MV-4-11 (cell line): ENCODE measurements around the gene UQCR10.

Source experiments
- DNase-seq: peaks from one replicate; lab custom pipeline; 2025; lab: John Stamatoyannopoulos, UW

Gene UQCR10

DNA sequence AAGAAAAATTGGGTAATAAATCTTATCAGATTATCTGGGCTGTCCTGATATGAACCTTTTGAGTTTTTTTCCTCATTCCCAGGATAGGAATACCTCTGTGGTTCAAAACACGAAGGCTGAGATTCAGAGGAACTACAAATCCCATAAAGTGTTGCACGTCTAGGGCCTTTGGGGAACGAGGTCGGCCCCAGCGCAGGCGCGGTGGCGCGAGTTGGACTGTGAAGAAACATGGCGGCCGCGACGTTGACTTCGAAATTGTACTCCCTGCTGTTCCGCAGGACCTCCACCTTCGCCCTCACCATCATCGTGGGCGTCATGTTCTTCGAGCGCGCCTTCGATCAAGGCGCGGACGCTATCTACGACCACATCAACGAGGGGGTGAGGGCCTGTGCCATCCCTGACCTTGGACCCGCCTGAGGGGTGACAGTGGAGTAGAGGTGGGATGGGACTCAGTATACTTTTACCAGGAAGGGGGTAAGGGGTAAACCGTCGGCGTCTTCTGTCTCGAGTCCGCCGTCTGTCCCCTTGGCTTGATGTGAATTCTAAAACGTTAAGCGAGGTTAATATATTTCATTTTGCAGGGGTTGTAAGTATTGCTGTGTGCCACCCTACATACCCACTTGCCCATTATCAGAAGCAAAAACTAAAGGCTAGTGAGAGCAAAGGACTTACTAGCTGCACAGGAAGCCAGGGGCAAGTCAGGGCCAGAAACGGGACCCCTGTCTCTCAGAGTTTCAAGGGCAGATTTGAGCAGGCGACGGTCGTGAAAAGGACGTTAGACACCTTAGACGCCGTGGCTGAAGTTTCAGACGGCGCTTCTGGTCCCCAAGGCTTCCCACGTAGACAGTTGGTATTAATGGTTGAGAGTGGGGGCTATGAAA lies at the start of gene UQCR10:
Gene UQCR10, plus strand, starts transcription at position 199 of the 881 bp plus-strand sequence. Its CDS starts 30 bp downstream, at position 229.
- peak; percentile 91 for DNase-seq

DNA sequence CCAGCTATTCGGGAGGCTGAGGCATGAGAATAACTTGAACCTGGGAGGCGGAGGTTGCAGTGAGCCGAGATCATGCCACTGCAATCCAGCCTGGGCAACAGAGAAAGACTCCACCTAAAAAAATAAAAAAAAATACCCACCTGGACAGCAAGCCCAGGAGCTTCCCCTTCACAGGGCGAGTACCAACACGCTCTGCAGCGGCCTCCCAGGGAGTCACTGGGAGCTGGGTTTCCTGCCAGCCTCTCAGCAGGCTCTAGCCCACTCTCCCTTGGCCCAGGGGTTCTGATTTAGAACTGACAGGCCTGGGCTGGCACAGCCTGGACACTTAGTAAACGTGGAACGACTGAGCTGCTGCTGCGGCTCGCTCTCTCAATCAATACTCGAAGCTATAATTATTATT lies 49.4 kb upstream of the UQCR10 start:
- no peak for DNase-seq

DNA sequence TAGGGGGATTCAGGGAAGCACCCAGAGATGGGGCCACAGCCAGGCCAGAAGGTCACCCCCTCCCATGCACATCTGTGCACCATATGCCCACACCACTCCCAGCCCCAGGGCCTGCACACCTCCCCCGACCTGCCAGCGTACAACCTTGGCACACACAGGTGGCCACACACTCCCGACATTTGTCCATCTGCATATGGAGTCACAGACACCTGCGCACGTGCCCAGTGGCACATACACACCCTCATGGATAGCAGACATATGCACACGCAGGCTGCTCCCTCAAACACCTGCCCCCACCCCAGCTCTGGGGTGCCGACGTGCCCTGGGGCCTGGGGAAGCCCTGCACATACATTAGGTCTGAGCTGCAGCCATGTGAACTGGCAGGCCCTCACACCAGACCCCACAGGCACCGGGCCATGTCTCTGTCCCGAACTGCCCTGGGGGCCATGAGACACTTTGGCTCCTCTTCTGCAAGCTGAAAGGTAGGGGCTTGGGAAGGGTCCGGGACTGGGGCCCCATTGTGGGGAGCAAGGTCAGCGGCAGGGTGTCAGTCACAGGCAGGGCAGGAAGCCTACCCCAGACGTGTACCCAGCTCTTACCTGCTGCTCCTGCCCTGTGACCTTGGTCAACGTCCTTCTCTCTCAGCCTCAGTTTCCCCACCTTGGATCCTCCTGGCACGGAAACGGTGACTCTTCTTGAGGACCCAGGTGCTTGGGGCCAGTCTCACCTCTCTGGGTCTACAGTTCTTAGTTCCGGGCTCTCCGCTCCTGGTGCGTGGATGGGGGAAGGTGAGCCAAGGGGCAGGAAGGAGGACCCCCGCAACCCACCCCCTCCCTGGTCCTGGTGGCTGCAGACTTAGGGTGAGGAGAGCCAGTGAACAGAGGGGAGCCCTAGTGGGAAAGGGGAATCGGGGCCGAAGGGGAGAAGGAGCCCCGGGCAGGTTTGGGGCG lies 47.9 kb upstream of the UQCR10 start:
- DNase-seq, result no peak

DNA sequence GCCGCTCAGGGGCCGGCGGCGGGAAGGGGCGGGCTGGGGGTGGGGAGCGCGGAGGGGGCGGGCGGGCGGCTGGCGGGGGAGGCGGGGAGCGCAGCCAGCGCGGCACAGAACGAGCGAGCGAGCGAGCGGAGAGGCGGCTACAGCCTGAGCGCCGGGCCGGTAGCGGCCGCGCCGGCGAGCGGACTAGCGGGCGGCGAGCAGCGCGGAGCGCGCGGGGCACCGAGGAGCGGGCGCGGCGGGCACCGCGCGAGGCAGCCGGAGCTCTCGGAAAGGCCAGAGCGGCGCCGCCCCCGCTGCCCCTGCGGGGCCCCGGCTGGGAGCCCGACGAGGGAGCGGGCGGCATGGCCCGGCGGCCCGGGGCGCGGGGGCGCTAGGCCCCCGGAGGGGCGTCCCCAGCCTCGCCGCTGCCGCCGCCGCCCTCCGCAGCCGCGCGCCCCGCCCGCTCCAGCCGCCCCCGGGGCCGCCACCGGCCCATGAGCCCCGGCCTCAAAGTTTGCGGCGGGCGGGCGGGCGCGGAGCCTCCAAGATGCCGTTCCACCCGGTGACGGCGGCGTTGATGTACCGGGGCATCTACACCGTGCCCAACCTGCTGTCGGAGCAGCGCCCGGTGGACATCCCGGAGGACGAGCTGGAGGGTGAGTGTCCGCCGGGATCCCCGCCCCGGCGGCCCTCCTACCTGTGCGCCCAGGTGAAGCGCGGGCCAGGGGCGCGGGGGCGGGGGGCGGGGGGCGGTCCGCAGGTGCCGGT lies 47.1 kb upstream of the UQCR10 start, which contains the start of gene CABP7:
Gene CABP7, plus strand, starts transcription at position 105 of the 747 bp plus-strand sequence. Its CDS starts 422 bp downstream, at position 527.
- DNase-seq, result no peak

DNA sequence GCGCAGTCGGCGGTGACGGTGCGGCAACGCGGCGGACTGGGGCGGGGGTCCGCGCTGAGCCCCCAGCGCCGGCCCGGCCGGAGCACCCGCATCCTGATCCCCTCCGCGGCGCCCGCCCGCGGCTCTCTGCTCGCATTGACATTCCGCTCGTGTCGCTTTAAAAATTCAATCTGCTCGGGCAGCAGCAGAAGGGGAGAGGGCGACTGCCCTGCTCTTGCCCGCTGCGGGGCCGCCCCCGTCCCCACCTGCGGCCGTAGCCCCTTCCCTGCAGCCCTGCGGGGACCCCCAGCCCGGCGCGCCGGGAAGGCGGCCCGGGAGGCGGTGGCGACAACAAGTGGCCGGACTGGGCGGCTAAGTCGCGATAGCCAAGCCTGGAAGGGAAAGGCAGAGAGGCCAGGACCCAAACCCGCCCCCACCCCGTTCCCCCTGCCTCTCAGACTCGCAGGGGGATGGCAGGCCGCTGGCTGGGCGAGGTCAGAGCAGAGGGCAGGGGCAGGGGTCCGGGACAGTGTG lies 46.3 kb upstream of the UQCR10 start:
- no peak for DNase-seq

DNA sequence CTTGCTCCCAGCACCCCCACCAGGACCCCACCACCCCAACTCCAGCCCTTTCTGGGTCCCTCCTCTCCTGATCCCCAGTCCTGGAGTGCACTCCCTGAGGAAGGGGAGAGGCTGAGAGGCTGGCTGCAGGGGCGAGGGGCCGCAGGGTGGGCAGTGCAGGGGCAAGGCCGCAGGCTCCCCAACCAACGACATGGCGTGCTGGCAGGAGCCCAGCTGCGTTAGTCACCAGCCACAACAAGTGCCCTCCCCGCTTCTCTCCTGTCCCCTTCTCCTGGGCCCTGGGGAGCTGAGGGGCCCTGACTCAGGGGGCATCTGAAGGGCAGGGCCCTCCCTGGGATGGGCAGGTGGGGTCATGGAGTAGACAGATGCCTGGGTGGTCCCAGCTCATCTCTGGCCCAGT lies 45.0 kb upstream of the UQCR10 start:
- no peak for DNase-seq

DNA sequence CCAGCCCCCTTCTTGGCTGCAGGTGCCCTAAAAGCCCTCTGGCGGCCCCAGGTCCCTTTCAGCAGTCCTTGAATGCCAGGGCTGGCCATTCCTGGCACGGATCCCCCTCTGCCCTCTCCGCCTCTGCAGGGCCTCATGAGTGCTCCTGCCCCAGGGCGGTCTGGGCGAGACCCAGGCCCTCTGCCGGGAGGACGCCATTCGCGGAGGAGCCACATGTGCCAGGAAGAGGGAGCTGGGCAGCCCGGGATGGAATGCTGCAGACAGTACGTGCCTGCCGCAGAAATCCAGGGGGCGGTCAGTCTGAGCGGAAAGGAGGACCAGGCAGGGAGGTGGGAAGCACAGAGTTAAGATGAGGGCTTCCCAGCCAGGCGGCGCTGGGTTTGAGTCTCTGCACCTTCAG lies 44.6 kb upstream of the UQCR10 start:
- DNase-seq, result no peak

DNA sequence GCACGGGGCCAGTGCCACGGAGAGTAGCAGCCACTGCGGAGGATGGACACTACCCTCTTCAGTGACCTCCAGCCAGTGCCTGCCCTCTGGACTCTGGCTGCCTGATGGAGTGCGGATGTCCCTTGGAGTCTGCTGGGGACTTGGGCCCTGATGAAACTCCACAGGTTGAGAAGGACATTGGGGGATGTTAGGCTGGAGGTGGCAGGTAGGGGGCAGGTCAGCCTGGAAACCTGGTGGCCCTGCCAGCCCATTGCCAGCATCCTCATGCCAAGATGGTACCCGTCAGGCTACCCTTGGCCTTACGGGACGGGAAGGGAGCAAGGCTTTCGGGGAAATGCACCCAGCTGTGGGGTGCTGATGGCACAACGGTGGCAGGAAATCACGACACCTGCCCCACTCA lies 43.4 kb upstream of the UQCR10 start:
- DNase-seq, result no peak

DNA sequence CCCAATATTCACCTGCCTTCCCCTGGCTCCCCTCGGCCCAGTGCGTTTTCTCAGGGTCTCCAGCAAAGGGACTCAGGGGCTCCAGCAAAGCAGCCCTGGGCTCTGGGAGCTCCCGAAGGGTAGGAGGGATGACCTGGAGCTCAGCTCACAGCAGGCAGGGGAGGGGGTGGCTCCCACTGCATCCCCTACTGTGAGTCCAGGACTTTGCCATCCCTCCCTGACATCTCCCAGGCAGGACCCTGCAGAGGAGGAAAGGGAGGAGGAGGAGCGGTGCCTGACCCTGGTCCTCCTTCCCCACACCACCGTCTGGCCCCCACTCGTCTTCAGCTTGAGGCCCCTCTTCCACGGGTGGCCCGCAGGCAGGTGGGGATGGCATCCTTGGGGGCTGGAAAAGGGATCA lies 42.3 kb upstream of the UQCR10 start:
- no peak for DNase-seq

DNA sequence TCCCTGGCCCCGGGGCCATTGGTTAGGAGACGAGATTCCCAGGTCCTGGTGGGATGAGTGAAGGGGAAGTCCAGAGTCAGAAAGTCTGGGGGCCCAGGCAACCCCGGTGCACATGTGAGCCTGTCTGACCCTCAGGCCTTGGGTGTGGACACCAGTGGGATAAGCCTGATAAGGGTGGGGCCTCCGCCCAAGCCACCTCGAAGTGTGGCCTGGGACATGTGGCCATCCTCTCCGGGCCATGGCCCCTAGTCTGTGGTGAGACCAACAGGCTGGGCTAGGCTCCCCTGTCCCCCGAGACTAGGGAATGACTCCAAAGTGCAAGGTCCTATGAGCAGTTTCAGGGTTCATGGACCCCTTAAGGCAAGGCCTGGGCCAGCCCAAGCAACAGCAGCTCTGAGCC lies 41.1 kb upstream of the UQCR10 start:
- DNase-seq, result no peak

DNA sequence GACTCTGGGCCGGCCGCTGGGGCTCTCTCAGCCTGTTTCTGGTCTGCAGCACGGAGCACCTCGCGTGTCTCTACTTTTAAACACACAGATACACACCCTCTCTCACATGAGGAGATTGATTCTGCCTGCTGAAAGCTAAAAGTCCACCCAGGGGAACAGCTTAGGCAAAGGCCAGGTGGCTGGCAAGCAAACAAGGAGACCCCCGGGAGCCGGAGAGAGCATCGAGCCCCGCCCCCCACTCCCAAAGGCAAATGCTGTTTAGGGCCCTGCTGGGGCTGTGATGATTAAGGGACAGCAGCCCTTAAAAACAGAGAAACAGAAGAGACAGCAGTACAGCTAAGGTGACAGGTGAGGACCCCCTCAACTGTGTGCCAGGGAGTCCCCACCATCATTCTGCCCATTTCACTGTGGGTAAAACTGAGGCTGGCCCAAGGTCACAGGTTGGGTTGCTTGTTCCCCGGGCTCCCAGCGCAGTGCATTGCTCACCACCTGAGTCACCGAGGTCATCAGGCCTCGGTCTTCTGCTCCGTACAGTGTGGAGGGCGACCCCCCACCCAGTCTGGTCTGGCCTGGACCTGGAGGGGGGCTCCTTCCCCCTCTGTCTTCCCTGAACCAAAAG lies 40.5 kb upstream of the UQCR10 start:
- DNase-seq, result no peak

DNA sequence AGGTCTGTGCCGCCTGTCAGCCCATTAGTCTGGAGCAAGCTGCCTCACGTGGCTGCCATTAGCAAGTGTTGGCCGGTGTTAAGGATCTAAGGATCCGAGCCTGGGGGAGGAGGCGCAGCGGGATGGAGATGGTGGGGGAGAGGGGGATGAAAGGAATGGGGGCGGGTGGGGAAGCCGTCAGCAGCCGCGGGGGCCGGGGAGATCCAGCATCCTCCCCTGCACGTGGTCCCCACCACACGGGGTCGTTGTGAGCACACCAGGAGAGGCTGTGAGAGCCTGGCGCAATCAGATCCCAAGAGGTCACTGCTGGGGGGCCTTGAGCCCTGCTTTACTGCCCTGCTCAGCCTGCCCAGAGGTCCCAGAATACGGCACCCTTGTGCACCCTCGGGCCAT lies 40.0 kb upstream of the UQCR10 start:
- DNase-seq, result peak; percentile 12

DNA sequence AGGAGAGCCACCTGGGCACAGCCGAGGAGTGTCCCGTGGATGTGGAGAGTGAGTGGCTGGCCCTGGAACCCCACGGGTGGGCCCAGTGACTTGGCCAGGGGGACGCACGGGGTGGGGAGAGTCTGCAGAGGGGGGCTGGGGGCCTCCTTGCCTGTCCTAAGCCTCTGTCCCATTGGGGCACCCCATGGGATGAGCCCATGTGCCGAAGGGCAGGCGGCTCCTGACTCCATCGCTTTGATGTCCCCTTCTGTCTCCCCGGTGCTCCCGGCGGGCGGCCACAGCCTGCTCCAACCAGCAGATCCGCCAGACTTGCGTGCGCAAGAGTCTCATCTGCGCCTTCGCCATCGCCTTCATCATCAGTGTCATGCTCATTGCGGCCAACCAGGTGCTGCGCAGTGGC lies 38.0 kb upstream of the UQCR10 start:
- no peak for DNase-seq

DNA sequence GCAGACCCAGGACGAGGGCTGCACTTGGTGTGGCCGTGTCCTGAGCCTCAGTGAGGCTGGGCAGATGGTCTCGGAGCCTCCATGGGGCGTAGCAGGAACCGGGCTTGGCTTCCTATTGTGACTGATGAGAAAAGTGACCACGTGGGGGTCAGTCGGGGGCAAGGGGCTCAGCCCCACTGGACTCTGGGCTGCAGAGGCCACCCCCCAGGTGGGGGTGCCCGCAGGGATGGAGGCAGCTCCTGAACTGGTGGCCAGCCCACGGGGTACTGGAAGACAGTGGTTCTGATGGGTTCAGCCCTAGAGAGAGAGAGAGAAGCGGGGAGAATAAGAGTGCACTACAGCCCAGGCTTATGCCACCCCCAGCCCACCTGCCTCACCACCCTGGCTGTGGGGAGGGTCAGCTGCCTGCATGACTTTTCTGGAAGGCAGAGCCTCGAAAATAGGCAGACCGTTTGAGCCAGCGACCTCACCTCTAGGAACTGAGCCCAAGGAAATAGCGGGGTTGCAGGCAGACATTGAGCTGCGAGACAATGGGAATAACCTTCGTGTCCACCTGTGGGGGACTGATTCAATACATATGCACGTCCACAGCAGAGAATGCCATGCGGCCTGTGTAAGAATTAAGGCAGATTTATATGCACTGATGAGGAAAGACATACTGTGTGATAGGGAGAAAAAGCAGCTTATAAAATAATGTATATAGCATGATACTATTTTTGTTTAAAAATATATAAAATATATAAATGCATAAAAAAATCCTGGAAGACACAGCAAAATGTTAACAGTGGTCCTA lies 35.9 kb upstream of the UQCR10 start:
- DNase-seq, result no peak

DNA sequence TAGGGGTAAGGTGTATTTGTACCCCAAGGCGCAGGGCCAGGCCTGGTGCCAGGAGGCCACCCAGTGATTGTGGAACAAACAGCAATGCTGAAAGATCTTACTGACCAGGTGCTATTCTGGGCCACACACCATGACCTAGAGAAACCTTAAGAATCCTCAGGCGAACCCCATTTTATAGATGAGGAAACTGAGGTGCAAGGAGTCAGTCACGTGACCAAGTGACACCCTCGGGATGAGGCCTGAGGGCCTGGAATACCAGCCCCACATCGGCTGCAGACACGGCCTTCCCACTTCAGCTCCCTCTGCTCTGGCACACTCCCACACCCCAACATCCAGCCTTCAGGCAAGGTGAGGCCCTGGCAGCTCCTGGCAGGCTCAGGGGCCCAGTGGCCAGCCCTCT lies 34.3 kb upstream of the UQCR10 start:
- no peak for DNase-seq

DNA sequence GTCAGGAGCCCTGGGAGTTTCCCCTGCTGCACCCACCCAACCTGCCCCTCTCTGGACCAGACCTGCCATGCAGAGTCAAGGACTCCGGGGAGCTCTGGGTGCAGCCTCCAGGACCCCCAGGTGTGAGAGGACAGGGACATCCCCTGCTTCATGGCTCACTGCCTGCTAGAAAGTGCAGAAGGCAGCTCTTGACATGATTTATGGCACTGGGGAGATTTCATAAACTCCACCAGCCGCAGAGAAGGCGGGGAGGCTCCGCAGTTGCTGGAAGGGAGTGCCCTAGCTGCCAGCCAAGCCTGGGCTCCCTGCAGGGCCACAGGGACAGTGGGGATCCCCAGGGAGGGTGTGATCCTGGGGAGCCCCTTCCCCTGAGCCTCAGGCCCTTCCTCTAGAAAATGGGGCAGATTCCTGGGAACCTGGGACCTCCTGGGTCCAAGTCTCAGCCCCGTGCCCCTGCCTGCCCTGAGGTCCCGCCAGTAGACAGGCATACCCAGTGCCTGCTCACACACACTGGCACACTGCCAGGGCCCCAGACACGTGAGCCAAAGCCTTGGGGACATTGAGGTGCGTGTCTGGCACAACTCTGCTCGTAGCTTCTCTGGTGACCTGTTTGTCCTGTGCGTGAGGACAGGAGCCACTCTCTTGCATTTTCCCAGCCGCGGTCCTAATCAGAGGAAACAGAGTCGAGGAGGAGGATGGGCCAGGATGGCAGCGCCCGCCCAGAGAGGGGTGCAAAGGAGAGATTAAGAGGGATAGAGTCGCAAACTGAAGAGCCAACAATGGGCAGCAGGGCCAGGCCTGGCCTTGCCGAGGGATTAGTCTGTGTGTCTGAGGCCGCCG lies 33.6 kb upstream of the UQCR10 start:
- peak; percentile 83 for DNase-seq

DNA sequence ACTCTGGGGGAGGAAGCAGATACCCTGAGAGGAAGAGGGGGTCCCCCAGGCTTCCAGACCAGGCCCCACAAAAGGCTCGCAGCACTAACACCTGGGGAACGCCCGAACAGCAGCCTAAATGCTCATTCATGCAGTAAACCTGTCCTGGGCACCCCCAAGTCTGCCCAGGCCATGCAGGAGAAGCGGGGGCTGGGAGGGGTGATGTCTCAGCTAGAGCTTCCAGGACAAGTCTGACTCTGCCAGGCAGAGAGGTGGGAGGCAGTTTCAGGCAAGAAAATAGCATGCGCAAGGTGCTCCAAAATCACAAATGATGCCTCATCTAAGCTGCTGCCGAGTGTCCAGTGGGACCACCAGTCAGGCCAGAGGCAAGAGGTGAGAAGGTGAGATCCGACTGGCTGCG lies 32.8 kb upstream of the UQCR10 start:
- no peak for DNase-seq

DNA sequence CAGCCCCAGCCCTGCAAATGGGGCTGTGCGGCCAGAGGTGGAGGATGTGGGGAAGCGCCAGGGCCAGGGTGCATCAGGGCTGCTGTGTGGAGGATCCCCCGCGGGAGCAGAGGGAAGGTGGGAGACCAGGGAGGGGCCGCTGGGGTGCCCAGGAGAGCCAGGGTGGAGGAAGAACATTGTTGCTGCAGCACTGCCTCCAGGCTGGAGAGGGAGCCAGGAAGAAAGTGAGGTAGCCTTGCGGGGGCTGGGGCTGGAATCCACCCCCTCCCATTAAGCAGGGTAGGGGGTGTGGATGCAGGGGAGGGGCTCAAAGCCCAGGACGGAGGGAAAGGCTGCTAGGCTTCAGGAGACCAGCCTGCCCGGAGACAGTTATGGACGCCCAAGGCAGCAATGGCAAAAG lies 32.3 kb upstream of the UQCR10 start:
- no peak for DNase-seq

DNA sequence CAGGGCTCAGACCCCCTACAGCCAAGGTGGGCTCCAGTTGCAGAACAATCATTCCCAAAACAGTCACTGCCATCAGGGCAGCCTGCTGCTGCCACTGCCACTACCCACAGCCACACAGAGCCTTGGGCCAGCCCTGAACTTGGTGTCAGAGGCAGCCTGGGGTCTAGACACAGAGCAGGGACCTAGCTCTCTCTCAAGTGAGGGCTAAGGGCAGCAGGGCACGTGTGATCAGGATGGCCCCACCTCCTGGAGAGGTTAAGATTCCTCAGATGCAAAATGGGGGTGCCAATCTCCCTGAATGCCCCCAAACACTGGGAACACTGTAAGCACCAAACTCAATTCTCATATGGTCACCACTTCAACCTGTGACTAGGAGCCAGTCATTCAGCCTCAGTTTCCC lies 31.8 kb upstream of the UQCR10 start:
- no peak for DNase-seq
